Measurements from ENCODE around the gene GALP.
"Not testable (repeated sequence)": the region's sequence is repeated elsewhere in the genome, so short reads cannot be mapped to it uniquely, and the experiment has no call there.

Gene GALP

DNA sequence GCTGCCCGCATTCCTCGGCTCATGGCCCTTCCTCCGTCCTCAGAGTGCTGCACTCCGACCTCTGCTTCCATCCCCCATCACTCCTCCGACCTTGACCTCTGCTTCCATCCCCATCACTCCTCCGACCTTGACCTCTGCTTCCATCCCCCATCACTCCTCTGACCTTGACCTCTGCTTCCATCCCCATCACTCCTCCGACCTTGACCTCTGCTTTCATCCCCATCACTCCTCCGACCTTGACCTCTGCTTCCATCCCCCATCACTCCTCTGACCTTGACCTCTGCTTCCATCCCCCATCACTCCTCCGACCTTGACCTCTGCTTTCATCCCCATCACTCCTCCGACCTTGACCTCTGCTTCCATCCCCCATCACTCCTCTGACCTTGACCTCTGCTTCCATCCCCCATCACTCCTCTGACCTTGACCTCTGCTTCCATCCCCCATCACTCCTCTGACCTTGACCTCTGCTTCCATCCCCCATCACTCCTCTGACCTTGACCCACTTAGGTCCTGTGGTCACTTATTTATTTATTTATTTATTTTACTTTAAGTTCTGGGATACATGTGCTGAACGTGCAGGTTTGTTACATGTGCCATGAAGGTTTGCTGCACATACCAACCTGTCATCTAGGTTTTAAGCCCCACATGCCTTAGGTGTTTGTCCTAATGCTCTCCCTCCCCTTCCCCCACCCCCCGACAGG lies 26.7 kb upstream of the GALP start:
- not testable (repeated sequence) for DNase-seq

DNA sequence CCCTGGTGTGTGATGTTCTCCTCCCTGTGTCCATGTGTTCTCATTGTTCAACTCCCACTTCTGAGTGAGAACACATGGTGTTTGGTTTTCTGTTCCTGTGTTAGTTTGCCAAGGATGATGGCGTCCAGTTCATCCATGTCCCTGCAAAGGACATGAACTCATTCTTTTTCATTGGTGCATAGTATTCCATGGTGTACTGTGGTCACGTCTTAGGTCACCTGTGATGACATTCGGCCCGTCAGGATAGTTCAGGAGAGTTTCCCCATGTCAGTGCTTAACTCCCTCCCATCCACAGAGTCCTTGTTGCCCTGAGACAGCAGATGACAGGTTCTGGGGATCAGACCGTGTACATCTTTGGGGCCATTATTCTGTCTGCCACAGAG lies 26.2 kb upstream of the GALP start:
- no peak for DNase-seq

DNA sequence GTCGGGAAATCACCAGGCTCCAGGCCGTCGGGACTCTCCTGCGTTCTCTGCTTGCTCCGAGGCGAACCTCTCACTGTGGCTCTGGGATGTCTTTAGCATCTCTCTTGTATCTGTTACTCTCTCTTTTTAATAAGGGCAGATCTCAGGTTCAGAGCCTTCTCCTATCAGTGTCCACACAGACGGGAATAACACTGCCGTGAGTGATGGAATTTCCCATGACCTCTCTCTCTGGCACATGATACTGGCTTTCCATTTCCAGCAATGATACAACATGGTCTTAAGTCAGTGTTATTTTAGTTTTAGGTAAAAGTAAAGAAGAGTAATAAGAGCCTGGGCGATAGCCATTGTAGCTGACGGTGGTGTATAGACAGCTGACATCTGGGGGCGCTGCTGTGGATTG lies 25.4 kb upstream of the GALP start:
- DNase-seq: no peak

DNA sequence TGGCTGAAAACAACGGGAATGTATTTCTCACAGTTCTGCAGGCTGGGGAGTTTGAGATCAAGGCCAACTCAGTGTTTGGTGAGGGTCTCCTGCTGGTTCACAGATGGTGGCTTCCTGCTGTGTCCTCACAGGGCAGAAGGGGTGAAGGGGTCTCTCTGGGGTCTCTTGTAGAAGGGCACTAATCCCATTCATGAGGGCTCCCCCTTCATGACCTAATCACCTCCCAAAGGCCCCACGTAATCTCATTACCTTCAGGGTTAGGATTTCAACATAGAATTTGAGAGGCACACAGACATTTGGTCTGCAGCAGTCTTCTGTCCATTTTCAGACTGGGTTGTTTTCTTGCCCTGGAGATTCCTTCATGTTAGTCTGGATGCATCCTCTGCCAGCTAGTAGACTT lies 23.2 kb upstream of the GALP start:
- no peak for DNase-seq

DNA sequence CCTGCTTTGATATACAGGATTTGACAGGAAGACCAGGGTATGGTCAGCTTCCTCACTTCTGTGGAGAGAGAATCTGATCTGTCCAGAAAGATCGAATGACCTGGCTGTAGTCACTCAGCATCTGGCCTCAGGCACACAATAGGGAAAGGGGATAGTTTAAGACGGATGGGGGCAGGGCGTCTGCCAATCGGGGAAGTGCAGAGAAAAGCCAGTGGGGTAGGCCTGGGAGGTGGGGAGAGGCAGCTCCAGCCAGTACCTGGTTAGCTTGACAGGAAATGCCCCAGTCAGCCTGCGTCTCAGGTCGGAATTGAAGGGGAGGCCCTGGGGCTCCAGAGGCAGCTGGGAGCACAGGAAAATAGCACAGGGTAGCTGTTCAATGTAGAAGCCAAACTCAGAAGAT lies 22.3 kb upstream of the GALP start:
- DNase-seq: no peak

DNA sequence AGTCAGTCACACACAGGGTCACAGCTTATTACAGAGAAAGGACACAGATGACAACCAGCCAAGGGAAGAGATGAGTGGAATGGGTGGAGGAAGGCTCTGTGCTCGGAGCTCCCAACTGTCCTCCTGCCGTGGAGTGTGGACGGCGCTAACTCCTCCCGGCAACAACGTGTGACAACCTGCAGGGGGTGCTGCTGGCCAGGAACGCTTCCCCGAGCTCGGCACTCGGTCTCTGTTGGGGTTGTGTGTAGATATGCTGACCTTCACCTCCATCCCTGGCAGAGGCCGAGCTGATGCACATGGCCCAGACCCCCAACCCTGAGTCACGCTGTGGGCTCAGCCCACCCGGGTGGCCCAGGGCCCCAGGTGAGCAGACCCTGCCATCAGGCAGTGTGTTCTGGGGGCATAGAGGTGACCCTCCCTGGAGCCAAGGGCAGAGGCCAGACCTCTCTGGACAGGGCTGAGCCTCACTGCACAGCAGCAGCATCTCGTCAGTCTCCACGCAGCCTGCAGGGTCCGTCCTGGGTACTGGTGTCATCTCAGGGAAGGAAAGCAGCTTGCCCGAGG lies 20.6 kb upstream of the GALP start:
- no peak for DNase-seq

DNA sequence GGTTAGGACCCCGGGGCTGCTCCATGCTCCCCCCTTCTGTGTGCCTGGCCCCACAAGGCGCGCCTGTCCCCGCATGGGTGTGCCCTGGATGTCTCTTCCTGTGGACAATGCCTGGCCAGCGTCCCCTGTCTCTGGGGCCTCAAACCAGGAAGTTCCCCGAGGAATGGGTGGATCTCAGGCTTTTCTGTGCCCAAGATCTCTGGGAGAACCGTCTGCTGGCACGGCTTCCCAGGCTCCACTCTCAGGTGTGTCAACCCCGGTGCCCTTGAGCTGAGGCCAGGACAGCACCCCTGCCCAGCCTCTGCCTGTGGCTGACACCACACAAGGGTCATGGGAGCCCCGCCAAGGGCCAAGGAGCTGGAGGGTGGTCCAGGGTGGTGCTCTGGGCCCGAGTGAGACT lies 19.0 kb upstream of the GALP start:
- DNase-seq: no peak

DNA sequence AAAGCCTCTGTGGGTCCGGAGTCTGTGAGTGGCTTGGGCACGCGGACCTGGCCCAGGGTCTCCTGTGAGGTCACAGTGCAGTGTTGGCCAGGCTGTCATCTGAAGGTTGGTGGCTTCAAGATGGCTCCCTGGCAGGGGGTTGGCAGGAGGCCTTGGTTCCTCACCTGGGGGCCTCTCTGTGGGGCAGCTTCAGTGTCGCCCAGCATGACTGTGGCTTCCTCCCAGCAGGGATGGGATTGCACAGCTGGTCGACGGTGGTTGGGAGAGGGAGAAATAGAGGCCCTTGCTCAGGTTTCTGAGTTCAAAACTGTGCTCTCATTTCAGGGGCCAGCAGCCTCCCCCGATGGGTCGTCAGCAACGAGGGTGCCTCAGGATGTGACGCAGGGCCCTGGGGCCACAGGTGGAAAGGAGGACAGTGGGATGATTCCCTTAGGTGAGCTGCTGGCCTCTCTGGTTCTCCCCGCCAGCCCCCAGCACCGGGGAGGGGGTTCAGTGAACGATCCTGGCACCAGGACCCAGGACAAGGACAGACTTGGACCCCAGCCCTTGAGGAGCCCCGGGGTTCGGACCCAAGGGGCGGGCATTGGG lies 17.5 kb upstream of the GALP start:
- no peak for DNase-seq

DNA sequence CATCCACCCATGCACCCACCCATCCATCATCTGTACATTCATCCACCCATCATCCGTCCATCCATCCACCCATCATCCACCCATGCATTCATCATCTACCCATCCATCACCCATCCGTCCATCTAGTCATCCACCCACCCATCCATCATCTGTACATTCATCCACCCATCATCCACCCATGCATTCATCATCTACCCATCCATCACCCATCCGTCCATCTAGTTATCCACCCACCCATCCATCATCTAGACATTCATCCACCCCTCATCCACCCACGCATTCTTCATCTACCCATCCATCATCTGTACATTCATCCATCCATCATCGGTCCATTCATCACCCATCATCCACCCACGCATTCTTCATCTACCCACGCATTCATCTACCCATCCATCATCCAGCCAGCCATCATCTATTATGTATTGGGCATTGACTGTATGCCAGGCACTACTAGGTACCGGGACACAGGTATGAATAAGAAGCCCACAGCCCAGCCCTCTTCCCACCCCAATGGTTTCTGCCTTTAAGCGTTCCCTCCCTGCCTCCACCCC lies 16.7 kb upstream of the GALP start:
- DNase-seq: no peak

DNA sequence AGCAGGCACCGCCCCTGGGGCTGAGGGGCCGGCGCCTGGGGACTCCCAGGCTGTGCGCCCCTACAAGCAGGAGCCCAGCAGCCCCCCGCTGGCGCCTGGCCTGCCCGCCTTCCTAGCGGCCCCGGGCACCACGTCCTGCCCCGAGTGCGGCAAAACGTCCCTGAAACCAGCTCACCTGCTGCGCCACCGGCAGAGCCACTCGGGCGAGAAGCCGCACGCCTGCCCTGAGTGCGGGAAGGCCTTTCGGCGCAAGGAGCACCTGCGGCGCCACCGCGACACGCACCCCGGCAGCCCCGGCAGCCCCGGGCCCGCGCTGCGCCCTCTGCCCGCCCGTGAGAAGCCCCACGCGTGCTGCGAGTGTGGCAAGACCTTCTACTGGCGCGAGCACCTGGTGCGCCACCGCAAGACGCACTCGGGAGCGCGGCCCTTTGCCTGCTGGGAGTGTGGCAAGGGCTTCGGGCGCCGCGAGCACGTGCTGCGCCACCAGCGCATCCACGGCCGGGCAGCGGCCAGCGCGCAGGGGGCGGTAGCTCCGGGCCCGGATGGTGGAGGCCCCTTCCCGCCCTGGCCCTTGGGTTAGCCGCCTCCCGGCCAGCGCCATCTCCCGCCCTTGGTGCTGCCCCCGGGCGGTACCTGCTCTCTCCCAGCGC lies 16.1 kb upstream of the GALP start:
- no peak for DNase-seq

DNA sequence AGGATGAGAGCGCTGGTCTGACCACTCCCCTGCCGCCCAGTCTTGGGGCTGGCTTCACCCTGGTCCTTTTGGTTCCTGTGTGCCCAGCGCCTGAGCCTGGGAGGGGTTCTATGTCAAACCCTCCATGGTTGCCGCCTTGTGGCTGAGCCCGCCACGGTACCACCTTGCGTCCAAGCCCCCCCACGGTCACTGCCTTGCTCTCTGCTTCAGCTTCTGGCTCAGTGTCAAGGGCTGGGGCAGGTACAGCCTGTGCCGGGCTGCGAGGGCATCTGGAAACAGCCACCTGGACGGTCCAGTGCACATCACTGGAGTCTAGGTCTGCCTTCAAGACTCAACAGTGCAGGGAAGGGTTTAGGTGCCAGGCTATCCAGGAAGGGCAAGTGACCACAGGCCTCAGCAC lies 14.3 kb upstream of the GALP start:
- DNase-seq: no peak

DNA sequence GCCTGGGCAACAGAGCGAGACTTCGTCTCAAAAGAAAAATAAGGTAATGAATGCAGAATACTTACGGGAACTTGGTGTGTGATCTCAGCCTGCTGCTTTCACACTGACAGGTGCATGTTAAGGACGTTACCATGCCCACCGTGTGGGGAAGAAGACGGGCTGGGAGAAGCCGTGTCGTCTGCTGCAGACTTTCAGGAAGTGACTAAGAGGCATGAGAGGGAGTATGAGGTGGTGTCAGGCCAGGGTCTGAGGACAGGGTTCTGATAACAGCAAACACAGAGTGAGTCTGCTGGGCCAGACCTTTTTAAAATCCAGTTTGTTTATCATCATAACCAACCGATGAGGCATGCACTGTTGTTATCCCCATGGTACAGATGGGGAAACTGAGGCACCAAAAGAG lies 13.6 kb upstream of the GALP start:
- DNase-seq: no peak

DNA sequence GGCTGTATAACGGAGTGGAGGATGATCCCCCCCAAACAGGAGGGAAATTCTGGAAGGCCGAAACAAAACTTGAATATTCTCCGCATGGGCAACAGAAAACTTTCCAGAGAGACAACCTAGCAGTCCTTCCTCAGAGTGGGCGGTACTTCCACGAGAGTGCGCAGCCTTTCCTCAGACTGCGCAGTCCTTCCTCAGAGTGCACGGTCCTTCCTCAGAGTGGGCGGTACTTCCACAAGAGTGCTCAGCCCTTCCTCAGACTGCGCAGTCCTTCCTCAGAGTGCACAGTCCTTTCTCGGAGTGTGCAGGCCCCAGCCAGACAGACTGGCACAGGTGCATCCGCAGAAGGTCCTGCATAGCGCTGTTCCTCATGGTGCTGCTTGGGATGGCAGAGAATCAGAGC lies 12.7 kb upstream of the GALP start:
- DNase-seq: no peak

DNA sequence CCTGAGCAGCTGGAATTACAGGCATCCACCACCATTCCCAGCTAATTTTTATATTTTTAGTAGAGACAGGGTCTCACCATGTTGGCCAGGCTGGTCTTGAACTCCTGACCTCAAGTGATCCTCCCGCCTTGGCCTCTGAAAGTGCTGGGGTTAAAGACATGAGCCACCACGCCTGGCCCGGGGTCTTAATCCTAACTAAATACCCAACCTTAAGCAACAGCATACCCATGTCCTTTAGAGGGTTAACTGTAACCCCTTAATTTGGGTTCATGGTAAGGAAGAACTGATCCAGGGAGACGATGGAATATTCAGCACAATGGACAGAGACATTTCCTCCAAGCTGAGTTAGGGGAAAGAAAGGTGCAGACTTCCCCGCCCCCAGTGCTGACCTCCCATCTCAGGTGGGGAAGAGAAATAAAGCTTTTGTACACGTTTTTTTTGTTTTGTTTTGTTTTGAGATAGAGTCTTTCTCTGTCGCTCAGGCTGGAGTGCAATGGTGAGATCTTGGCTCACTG lies 8.7 kb upstream of the GALP start:
- DNase-seq: no peak

DNA sequence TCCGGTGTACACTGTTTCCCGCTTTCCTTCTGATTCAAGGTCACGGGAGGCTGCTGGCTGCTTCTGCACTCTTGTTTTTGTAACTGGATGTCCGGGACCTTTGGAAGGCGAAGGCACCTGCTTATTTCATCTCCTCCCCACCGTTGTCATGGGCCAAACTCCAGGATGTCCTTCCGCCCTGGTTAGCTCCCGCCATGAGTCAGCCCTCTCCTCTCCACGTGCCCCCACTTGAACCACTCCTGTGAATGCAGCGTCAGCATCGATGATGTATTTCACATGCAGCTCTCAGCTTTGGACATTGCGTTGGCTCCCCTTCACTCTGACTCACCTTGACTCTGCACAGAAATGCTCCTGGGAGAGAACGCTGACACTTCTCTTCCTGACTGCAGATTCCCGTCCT lies 5.5 kb upstream of the GALP start:
- DNase-seq: no peak

DNA sequence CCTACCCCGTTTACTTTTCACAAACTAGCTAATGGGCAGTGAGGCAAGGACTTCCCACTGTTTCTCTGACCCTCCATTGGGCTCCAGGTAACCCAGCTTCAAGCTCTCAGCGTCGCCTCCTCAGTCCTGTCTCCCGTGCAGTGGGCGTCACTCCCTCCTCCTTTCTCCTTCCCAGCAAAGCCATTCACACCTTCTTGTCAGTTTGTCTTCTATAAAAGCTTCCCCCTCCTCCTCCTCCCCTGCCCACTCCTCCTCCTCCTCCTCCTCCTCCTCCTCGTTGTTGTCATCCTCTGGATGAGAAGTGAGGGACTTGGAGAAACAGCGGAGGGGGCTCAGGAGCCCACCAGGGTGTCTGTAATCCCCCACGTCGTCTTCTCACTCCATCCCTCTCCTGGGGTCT lies 1.7 kb upstream of the GALP start:
- no peak for DNase-seq

DNA sequence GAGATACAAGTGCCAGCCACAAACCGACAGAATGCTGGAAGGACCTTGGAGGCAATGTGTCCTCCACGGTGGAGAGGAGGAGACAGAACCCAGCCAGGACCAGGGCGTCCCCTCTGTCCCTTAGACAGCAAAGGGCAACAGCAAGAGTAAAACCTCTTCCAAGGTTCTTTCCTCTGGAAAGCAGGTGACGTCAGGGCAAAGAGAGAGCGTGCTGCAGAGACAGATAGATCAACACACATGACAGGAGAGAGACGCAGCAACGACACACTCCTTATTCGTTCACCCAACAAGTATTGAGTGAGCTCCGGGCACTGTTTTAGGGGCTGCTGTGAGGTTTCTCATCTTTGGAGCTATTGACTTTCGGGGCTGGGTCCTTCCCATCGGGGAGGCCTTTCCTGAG lies 1.3 kb upstream of the GALP start:
- no peak for DNase-seq

DNA sequence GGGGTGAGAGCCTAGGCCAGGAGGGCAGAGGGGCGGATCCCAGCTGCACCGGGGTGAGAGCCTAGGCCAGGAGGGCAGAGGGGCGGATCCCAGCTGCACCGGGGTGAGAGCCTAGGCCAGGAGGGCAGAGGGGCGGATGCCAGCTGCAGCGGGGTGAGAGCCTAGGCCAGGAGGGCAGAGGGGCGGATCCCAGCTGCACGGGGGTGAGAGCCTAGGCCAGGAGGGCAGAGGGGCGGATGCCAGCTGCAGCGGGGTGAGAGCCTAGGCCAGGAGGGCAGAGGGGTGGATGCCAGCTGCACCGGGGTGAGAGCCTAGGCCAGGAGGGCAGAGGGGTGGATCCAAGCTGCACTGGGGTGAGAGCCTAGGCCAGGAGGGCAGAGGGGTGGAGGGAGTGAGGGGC lies 502 bp downstream of the GALP start:
- DNase-seq: not testable (repeated sequence)

DNA sequence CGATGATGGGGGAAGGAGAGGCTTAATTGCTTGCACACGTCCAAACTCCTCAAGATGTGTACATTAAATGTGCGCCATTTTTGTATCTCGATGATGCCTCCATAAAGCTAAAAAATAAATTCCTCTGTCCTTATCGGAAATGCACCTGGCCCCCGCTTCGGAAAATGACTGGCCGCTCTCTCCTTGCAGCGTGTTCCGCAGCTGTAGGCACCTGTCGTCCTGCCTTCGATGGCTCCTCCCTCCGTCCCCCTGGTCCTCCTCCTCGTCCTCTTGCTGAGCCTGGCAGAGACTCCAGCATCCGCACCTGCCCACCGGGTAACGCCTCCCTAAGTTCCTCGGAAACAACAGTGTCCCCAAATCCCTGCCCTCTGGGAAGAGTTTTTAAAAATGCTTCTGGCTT lies 1.1 kb downstream of the GALP start:
- no peak for DNase-seq

DNA sequence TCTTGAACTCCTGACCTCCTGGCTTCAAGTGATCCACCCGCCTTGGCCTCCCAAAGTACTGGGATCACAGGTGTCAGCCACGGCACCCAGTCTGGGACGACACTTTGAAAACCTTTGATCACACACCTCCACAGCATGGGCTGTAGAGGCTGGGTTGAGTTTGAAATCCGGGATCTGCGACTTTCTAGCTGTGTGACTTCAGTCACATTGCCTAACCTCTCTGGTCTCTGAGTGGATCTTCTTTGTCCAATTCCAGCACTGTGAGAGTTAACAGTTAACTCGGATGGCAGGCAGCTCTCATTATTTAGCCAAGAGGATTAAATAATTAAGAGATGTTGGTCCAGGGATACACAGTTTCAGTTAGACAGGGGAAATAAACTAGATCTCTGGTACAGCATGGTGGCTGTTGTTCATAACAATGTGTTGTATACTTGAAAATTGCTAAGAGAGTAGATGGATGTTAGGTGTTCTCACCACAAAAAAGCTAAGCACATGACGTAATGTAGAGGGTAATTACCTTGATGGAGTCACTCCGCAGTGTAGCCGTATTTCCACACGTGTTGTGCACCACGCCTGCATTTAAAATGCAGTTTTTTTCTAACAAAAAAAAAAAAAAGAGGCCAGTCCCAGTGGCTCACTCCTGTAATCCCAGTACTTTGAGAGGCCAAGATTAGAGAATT lies 1.9 kb downstream of the GALP start:
- no peak for DNase-seq

DNA sequence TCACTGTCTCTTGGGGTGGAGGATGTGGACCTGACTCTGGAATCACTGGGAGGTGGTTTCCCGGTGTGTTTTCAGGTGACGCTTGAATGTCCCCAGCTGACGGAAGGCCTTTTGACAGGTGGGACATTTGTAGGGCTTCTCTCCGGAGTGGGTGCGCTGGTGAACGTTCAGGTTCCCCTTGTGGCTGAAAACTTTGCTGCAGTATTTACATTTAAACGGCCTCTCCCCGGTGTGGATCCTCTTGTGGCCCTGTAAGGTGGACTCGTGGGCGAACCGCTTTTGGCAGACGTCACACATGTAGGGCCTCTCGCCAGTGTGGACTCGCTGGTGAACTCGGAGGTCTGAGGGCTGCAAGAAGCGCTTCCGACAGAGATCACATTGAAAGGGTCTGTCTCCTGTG lies 14.0 kb downstream of the GALP start:
- no peak for DNase-seq

DNA sequence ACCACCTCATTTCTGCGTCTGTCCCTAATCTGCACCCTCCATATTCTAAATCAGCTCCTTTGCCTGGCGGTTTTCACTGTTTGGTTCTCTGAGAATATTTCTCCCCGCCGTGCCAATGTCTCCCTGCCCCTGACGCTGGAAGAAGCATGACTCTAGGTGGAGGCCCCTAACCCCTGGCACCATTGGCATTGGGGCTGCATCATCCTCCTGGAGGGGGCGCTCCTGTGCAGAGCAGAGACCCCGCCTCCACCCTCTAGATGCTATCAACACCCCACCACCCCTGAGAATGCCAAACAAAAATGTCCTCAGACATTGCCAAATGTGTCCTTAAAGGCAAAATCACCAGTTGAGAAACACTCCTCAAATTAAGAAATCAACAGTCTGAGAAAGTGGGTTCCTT lies 15.3 kb downstream of the GALP start:
- DNase-seq: no peak

DNA sequence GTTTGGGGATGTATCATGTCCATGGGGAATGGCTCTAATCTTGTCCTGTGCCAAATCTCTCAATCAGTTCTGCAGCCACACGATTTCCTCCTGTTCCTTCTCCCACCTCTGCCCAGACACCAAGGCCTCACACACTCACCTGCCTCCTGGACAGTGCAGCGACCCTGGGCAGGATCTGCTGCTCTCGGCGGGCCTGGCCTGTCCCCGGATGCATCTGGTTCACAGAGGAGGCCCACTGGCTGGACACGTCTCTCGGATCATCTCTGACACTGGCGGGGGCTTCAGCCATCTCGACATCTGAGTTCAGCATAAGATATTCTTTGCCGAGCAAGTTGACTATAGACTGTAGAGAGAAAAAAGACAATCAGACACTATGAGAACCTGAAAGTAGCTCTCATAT lies 15.9 kb downstream of the GALP start:
- DNase-seq: no peak

All from CD4-positive, alpha-beta T cell treated with Interleukin-10 for 1 hour (primary cell).